GM12875 (cell line): ENCODE results near the gene CMPK2.

ENCODE experiments used
- H3K4me3 ChIP-seq: one replicate; pipeline ENCODE4 v1.5.1; 2011; ENCODE audit warnings: low read depth, low read length, control low read depth
- TF ChIP-seq, protein P1 (sequence below): IDR thresholded peaks from 2 replicates; pipeline ENCODE4 v1.5.1; 2011; ENCODE audit warnings: low read depth, mild to moderate bottlenecking, control low read depth, inconsistent platforms, low read length, moderate library complexity, borderline replicate concordance; ENCODE audit not compliant: insufficient read depth

Gene CMPK2

DNA sequence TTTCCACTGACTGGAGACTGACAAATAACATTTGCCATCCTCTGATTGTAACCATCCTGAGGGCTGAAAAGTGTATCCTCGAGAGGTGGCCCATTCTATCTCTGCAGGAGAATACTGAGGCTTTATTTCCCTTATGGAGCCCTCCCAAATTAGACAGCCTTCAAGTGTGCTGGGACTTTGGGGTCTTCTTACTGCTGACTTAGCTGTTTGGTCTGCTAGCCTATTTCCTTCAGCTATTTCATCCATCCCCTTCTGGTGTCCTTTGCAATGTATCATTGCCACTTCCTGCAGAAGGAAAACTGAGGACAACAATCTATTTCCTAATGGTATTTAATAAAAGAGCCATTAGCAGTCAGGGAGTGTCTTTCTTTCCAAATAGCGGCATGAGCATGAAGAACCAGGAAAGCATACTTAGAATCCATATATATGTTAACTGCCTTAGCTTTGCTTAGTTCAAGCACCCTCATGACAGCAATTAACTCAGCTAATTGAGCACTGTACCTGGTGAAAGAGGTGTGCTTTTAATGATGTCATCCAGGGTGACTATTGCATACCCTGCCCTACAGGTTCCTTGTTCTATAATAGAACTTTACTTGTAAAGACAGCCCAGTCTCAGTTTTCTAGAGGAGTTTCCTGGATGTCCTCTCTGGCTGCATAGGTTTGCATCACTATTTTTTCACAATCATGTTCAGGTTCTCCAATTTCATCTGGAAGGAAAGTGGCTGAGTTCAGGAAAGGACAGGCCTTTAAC is 24.0 kb downstream of the CMPK2 start:
- no peak overlapping the region for H3K4me3 ChIP-seq
- TF ChIP-seq, protein P1, sequence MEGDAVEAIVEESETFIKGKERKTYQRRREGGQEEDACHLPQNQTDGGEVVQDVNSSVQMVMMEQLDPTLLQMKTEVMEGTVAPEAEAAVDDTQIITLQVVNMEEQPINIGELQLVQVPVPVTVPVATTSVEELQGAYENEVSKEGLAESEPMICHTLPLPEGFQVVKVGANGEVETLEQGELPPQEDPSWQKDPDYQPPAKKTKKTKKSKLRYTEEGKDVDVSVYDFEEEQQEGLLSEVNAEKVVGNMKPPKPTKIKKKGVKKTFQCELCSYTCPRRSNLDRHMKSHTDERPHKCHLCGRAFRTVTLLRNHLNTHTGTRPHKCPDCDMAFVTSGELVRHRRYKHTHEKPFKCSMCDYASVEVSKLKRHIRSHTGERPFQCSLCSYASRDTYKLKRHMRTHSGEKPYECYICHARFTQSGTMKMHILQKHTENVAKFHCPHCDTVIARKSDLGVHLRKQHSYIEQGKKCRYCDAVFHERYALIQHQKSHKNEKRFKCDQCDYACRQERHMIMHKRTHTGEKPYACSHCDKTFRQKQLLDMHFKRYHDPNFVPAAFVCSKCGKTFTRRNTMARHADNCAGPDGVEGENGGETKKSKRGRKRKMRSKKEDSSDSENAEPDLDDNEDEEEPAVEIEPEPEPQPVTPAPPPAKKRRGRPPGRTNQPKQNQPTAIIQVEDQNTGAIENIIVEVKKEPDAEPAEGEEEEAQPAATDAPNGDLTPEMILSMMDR, result no peak

DNA sequence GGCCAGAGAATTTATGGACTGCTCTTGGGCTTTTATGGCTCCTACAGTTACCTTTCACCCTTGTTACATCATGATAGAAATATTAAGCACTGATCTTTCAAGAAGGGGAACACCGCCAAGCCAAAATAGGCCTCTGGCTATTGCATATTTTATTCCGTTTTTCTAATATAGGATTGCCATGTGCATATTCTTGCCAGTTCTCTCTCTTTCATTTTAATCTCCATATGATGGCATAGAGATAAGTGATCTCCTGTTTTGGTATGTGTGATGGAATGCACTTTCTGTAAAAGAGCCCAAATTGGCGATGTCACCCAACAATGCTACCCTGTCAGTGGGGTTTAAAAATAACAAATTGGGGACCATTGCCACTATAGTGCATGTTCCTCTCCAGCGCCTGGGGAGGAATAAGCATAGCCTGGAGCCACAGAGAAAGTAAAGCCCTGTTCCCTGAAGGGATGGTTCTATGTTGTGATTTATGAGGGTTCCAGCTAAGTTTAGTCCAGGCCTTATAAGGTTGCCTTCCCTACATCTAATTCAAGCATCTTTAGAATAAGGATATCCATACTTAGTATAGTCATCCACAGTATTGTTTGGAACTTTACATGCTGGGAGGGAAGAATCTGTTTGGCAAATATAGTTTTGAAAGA is 26.9 kb downstream of the CMPK2 start:
- TF ChIP-seq, protein P1, result no peak
- H3K4me3 ChIP-seq, result no peak overlapping the region

DNA sequence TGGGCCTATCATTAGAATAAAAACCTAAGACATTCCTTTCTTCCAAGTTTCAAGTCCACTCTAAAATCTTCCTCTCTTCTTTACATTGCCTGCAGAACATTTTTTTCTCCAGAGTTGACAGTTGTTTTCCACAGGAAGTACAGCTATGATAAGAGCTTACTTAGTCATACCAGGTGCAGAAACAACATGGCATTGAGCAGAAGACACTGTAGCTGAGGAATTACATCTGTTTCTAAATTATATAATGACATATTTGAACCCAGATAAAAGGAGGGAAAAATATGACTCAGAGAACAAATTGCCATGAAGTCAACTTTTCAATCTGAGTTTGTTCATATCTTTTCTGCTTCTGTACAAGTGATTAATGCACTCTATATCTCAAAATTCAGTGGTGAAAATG is 30.2 kb downstream of the CMPK2 start:
- no peak overlapping the region for H3K4me3 ChIP-seq
- TF ChIP-seq, protein P1, result no peak

DNA sequence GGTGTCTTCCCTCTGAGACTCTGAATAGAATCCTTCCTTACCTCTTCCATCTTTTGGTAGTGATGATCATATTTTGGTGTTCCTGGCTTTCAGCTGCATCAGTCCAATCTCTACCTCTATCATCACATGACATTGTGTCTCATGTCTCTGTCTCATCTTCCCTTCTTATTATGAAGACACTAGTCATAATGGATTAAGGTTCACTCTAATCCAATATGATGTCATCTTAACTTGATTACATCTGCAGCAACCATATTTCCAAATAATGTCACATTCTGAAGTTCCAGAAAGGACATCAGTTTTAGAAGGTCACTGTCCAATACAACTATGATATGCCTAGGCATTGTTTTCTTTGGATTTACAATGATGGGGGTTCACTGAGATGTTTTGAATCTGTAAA is 31.5 kb downstream of the CMPK2 start:
- H3K4me3 ChIP-seq, result no peak overlapping the region
- TF ChIP-seq, protein P1, result no peak

- TF ChIP-seq, protein P1, result no peak
- no peak overlapping the region for H3K4me3 ChIP-seq
Measured at GRCh38 chr2:6833300-6833604, 32.5 kb downstream of the CMPK2 start.

DNA sequence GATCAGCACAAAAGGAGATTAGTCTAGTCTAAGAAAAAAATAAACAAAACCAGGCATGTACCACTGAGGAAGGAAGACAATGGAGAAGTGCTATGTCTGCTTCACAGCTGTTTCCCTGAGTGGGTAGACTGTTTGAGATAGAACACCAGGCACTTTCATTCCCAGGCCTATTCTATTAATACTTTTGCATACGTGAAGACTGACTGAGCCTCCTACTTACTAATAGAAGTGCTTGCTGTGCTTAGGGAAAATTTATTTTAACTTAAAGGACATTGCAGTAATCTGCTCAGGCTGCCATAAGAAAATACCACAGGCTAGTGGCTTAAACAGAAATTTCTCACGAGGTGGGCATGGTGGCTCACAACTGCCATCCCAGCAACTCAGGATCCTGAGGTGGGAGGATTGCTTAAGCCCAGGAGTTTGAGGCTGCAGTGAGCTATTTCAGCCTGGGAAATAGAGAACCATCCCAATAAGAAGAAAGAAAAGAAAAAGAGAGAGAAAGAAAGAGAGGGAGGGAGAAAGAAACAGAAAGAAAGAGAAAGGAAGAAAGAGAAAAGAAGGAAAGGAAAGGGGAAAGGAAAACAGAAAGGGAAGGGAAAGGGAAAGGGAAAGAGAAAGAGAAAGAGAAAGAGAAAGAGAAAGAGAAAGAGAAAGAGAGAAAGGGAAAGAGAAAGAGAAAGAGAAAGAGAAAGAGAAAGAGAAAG is 33.0 kb downstream of the CMPK2 start:
- TF ChIP-seq, protein P1, result no peak
- H3K4me3 ChIP-seq, result no peak overlapping the region

GRCh38 chr2:6831229-6831628 is 34.5 kb downstream of the CMPK2 start:
- TF ChIP-seq, protein P1, result no peak
- no peak overlapping the region for H3K4me3 ChIP-seq
